HG02642 (cell line): ENCODE data around the gene LRRC1.

Experiments
- ATAC-seq: cut with Tn5 transposase; IDR thresholded peaks from one replicate; pipeline ENCODE4 v1.9.1; 2021; ENCODE audit warnings: mild to moderate bottlenecking; ENCODE audit not compliant: unreplicated experiment, poor library complexity

LRRC1 gene

GRCh38 chr6:53813801-53814200 lies 19.0 kb downstream of the LRRC1 start:
- no peak for ATAC-seq

- no peak for ATAC-seq
Observed at GRCh38 chr6:53814353-53814752, 19.5 kb downstream of the LRRC1 start.

DNA sequence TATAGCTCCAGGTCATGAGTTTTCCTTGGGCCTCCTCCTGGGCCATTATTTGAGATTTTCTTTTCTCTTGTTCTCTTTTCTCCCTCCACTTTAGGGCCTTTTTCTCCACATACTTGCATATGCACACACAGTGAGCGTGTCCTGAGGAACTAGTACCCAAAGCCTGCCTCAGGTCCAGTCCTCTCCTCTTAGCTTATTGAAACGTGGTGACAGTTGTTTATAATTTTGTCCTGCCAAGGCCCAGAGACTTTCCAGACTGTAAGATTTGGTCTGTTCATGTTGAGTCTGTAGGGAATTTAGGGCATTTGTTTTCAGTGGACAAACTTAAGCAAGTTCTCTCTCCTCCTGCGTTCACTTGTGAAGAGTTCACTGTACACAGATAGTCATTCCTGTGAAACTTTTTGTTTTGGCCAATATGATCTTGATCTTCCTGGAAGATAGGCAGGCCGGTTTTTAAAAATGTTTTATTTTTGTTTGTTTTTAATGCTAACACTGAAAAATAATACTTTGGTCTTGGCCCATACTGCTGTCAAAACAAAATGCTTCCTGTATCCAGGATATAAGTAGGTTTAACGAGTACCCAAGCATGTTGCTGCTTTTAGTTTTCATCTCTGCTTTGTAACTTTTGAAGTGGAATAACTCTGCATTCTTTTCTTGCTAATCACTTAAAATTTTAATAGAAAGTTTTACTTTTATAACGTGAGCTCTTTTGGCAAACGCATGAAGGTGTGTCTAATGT lies 20.7 kb downstream of the LRRC1 start:
- no peak for ATAC-seq

DNA sequence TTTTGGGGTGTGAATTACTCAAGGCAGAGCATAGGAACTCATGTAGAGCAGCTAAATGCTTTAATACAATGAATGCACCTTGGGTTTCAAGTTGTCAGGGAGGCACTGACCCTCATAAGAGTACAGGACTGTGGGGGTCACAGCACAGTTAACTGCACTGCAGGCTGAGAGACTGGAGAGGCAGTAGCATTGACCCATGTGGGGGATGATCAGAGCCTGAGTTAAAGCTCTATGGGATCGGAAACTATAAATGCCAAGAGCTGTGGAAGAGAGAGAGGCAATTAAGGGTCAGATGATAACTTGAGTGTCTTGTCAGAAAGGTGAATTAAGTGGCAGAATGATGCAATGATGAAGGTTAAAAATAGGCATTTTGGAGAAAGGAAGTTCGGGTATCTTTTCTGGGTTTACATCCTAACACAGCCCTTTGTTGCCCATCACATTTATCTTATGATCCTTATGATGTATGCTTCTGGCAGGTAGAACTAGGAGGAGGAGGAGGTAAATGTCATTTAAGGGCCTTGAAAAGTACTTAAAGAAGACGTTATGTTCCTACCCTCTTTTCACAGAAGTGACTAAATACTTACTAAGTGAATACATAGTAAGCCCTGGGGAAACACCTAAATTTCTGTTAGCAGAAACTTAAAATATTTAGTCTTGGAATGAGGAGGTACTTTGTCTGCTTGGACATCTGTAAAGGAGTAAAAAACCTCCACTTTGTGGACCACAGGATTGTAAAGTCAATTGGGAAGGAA lies 24.2 kb downstream of the LRRC1 start:
- ATAC-seq: no peak

- no peak for ATAC-seq
Observed at GRCh38 chr6:53822401-53823125, 27.8 kb downstream of the LRRC1 start.

DNA sequence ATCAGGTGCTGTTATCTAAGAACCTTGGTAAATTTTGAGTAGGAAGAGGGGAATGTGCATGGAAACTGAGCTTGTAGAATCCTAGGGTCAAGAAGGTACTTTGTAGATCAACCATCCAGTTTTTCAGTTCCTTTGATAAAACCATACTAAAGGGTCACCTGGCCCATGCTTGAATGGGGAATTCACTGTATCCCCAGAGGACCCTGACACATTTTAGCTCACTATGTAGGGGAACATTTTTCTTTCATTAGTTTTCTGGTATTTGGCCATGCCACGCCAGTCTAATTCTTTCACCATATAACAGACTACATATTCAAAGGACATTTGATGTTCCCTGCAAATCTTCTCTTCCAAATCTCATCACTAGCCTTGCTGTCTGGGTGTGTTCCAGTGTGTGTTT lies 29.9 kb downstream of the LRRC1 start:
- ATAC-seq: no peak

GRCh38 chr6:53825532-53826321 lies 30.9 kb downstream of the LRRC1 start:
- ATAC-seq: no peak

DNA sequence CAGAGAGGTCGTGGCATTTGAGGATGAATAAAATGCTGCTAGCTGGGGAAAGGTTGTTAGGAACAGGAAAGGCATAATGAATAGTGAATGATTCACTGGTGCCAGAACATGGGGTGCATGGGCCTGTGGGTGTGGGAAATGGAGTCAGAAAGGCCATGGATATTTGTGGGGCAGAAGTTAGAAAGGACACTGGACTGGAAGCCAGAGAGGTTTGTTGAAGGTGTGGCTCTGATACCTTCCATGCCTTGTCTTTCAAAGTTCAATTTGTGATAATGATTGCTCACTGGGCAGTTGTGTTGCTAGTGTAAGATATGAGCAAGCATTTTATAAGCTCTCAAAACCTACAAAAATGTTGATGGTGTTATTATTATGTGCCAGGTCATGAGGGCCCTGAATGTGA lies 32.7 kb downstream of the LRRC1 start:
- no peak for ATAC-seq

DNA sequence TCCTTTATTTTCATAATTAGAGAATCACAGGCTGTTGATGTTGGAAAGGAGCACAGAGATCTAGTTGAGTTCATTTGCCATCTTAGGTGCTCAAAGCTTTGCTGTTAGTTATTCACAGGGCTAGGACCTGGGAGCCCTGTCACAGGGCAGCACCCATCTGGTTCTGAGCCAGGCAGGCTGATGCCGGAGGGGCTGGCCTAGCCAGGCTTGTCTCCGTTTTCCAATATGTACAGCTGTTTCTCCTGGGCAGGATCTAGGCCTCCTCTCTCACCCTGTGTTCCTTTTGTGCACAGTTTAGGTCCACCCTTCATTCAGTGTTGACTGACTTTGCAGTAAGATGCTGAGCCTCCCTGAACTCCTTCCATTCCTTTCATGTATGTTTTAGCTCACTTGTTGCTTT lies 33.4 kb downstream of the LRRC1 start:
- ATAC-seq: no peak

- no peak for ATAC-seq
Observed at GRCh38 chr6:53828966-53829697, 34.3 kb downstream of the LRRC1 start.

- no peak for ATAC-seq
Observed at GRCh38 chr6:53829698-53830221, 35.0 kb downstream of the LRRC1 start.

GRCh38 chr6:53830366-53830765 lies 35.6 kb downstream of the LRRC1 start:
- ATAC-seq: no peak

GRCh38 chr6:53831081-53831869 lies 36.5 kb downstream of the LRRC1 start:
- no peak for ATAC-seq

- no peak for ATAC-seq
Observed at GRCh38 chr6:53831936-53832660, 37.3 kb downstream of the LRRC1 start.

GRCh38 chr6:53833155-53833554 lies 38.4 kb downstream of the LRRC1 start:
- ATAC-seq: no peak

DNA sequence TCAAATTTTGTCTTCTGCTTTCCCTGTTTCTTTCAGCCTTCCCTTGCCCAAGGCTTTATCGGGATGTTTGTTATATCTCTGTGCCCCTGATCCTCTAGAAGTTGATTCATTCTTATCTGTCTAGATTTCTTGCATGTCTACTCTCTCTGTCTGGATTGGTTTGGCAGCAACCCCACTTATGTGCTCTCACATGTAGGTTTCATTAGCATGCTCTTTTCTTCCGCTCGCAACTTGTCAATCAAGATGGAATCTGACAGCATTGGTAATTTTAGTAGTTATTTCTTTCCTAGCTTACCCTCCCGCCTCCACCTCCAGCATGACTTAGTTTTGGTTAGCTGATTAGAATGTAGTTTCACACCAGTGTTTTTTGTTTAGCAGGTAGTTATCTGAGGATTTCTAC lies 39.3 kb downstream of the LRRC1 start:
- ATAC-seq: no peak

- no peak for ATAC-seq
Observed at GRCh38 chr6:53837865-53838769, 43.3 kb downstream of the LRRC1 start.
